Muscle layer of colon (tissue), 2 donors: ENCODE data around the gene AP3M1.

Experiments
- H3K27ac ChIP-seq: one replicate; pipeline ENCODE4 v1.7.0; 2013; ENCODE audit warnings: low read depth, mild to moderate bottlenecking, low read length, moderate library complexity
- H3K27me3 ChIP-seq, 2 donors: one replicate each; pipeline ENCODE4 v1.7.0; 2013; ENCODE audit warnings: low read length in 2 of 2, mild to moderate bottlenecking in 2 of 2; ENCODE audit not compliant: insufficient read depth in 2 of 2, control insufficient read depth in 1 of 2
- H3K36me3 ChIP-seq: one replicate; pipeline ENCODE4 v1.7.0; 2013; ENCODE audit warnings: mild to moderate bottlenecking, low read length; ENCODE audit not compliant: insufficient read depth
- H3K4me1 ChIP-seq: one replicate; pipeline ENCODE4 v1.7.0; 2013; ENCODE audit warnings: mild to moderate bottlenecking, low read length; ENCODE audit not compliant: insufficient read depth
- H3K4me3 ChIP-seq, 2 donors: one replicate each; pipeline ENCODE4 v1.7.0; 2013; ENCODE audit warnings: low read length in 2 of 2, low read depth in 1 of 2, mild to moderate bottlenecking in 1 of 2, moderate library complexity in 1 of 2
- H3K9ac ChIP-seq: one replicate; pipeline ENCODE4 v1.7.0; 2013; ENCODE audit warnings: low read length
- H3K9me3 ChIP-seq: one replicate; pipeline ENCODE4 v1.7.0; 2013; ENCODE audit warnings: mild to moderate bottlenecking, low read length
- donor health status: abdominal sarcoma.
- donor health status: Adenocarcinoma of cecum.

AP3M1 gene

GRCh38 chr10:74135452-74135851, 15.2 kb downstream of the AP3M1 start:
- H3K4me3 ChIP-seq = no peak overlapping the region
- no peaks in the 10 kb centered on the region for H3K27me3 ChIP-seq
- peaks cover 7% of the 10 kb centered on the region for H3K4me1 ChIP-seq
- peaks cover 34% of the 10 kb centered on the region for H3K36me3 ChIP-seq
- no peaks in the 10 kb centered on the region for H3K9me3 ChIP-seq
- H3K27ac ChIP-seq = no peak overlapping the region
- no peak overlapping the region for H3K9ac ChIP-seq

GRCh38 chr10:74133923-74134820, 16.5 kb downstream of the AP3M1 start:
- H3K9ac ChIP-seq = no peak overlapping the region
- H3K9me3 ChIP-seq = no peaks in the 10 kb centered on the region
- H3K4me3 ChIP-seq = no peak overlapping the region
- H3K27me3 ChIP-seq = no peaks in the 10 kb centered on the region
- peaks cover 7% of the 10 kb centered on the region for H3K4me1 ChIP-seq
- peaks cover 40% of the 10 kb centered on the region for H3K36me3 ChIP-seq
- no peak overlapping the region for H3K27ac ChIP-seq

- H3K27ac ChIP-seq = no peak overlapping the region
- H3K36me3 ChIP-seq = peaks cover 74% of the 10 kb centered on the region
- H3K9me3 ChIP-seq = no peaks in the 10 kb centered on the region
- no peak overlapping the region for H3K4me3 ChIP-seq
- no peaks in the 10 kb centered on the region for H3K27me3 ChIP-seq
- peaks cover 23% of the 10 kb centered on the region for H3K4me1 ChIP-seq
- H3K9ac ChIP-seq = no peak overlapping the region
These were observed 27.5 kb downstream of the AP3M1 start for GRCh38 chr10:74123081-74123480.

- Histone ChIP-seq H3K9me3 (no peaks in the 10 kb centered on the region), H3K27me3 (no peaks in the 10 kb centered on the region), H3K27ac (no peak overlapping the region), H3K4me1 (peaks cover 23% of the 10 kb centered on the region), H3K4me3 (no peak overlapping the region), H3K36me3 (peaks cover 82% of the 10 kb centered on the region), H3K9ac (no peak overlapping the region)
These were observed 28.6 kb downstream of the AP3M1 start for GRCh38 chr10:74122060-74122459.

GRCh38 chr10:74121368-74121767, 29.3 kb downstream of the AP3M1 start:
- Histone ChIP-seq H3K9me3 (no peaks in the 10 kb centered on the region), H3K27me3 (no peaks in the 10 kb centered on the region), H3K9ac (no peak overlapping the region), H3K27ac (no peak overlapping the region), H3K4me3 (no peak overlapping the region), H3K4me1 (peaks cover 23% of the 10 kb centered on the region), H3K36me3 (peaks cover 87% of the 10 kb centered on the region)

- H3K27ac ChIP-seq = no peak overlapping the region
These were observed 29.7 kb downstream of the AP3M1 start for GRCh38 chr10:74120911-74121310.

GRCh38 chr10:74118804-74119203, 31.8 kb downstream of the AP3M1 start:
- Histone ChIP-seq H3K27me3 (no peaks in the 10 kb centered on the region), H3K4me3 (no peak overlapping the region), H3K4me1 (peaks cover 23% of the 10 kb centered on the region), H3K27ac (no peak overlapping the region), H3K9me3 (no peaks in the 10 kb centered on the region), H3K9ac (no peak overlapping the region), H3K36me3 (peaks cover 87% of the 10 kb centered on the region)

More at GRCh38 chr10:74120911-74121310, 29.7 kb downstream of the AP3M1 start:
- Histone ChIP-seq H3K4me1 (peaks cover 23% of the 10 kb centered on the region), H3K9me3 (no peaks in the 10 kb centered on the region), H3K27me3 (no peaks in the 10 kb centered on the region), H3K9ac (no peak overlapping the region), H3K36me3 (peaks cover 88% of the 10 kb centered on the region), H3K4me3 (no peak overlapping the region)

GRCh38 chr10:74117738-74118137, 32.9 kb downstream of the AP3M1 start:
- no peak overlapping the region for H3K4me3 ChIP-seq
- H3K27ac ChIP-seq = no peak overlapping the region
- no peaks in the 10 kb centered on the region for H3K9me3 ChIP-seq
- no peak overlapping the region for H3K9ac ChIP-seq
- H3K36me3 ChIP-seq = peaks cover 88% of the 10 kb centered on the region
- H3K4me1 ChIP-seq = peaks cover 25% of the 10 kb centered on the region
- H3K27me3 ChIP-seq = no peaks in the 10 kb centered on the region

GRCh38 chr10:74114041-74114448, 36.6 kb downstream of the AP3M1 start:
- H3K27me3 ChIP-seq = no peaks in the 10 kb centered on the region
- H3K27ac ChIP-seq = peak overlapping the region; percentile 49
- no peak overlapping the region for H3K9ac ChIP-seq
- peaks cover 95% of the 10 kb centered on the region for H3K36me3 ChIP-seq
- no peaks in the 10 kb centered on the region for H3K9me3 ChIP-seq
- H3K4me3 ChIP-seq = no peak overlapping the region
- peaks cover 26% of the 10 kb centered on the region for H3K4me1 ChIP-seq

- Histone ChIP-seq H3K9ac (no peak overlapping the region), H3K27ac (peak overlapping the region; percentile 49), H3K27me3 (no peaks in the 10 kb centered on the region), H3K4me3 (no peak overlapping the region), H3K36me3 (peaks cover 95% of the 10 kb centered on the region), H3K4me1 (peaks cover 26% of the 10 kb centered on the region), H3K9me3 (no peaks in the 10 kb centered on the region)
These were observed 37.1 kb downstream of the AP3M1 start for GRCh38 chr10:74113546-74113945.

- Histone ChIP-seq H3K4me1 (peaks cover 26% of the 10 kb centered on the region), H3K27me3 (no peaks in the 10 kb centered on the region), H3K36me3 (peaks cover 93% of the 10 kb centered on the region), H3K9me3 (no peaks in the 10 kb centered on the region), H3K4me3 (no peak overlapping the region), H3K9ac (no peak overlapping the region), H3K27ac (no peak overlapping the region)
These were observed 38.8 kb downstream of the AP3M1 start for GRCh38 chr10:74111799-74112198.

- Histone ChIP-seq H3K27me3 (no peaks in the 10 kb centered on the region), H3K4me3 (no peak overlapping the region), H3K9ac (no peak overlapping the region), H3K4me1 (peaks cover 26% of the 10 kb centered on the region), H3K9me3 (no peaks in the 10 kb centered on the region), H3K27ac (no peak overlapping the region), H3K36me3 (peaks cover 97% of the 10 kb centered on the region)
These were observed 40.5 kb downstream of the AP3M1 start for GRCh38 chr10:74110120-74110519.
